A673 (cell line): ENCODE data around the gene NOS1AP.

ENCODE experiments used
- EZH2 ChIP-seq: fragments of 200-600 bp; sonication (generic); IDR thresholded peaks from 2 replicates; pipeline ENCODE4 v1.6.1; 2017; ENCODE audit warnings: borderline replicate concordance, low read depth, mild to moderate bottlenecking, mixed read lengths, antibody characterized with exemption, low read length; ENCODE audit not compliant: poor library complexity, severe bottlenecking
- TF ChIP-seq, protein P1 (sequence below): fragments of 300-800, 200-600 bp; sonication (generic); conservative IDR thresholded peaks from 2 replicates; pipeline ENCODE4 v1.5.1; 2017; ENCODE audit warnings: low read depth, mild to moderate bottlenecking, antibody characterized with exemption, low read length, moderate library complexity, mixed read lengths

DNA sequence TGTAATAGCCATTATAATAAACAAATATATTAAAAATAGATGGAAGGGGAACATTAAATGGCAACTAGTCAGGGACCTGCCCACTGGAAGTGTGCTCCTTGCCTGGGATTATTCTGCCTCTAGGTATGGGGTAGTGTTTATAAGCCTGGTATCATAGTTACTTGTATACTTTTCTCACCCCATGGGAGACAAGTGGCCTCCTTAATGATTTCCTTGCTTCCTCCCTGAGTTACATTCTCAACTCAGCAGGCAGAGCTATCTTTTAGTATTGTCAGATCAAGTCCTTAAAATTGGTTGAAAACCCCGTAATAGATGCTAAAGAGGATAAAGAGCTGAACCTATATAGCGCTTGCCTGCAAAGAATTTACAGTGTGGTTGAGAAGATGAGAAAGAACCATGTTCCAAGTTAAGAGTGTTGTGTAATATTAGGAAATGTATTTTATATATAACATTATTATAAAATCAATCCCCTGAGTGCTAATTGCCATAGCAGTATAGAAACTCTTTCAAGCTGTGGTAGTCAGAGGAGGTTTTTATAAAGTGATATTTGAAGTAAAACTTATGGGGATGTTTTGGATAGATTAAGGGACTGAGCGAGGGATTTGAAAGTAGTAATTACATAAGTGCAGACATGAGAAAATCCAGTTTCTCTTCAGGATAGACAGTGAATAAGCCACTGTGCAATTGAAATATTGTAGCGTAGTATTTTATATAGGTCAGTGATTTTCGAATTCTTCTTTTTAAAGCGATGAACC lies 200.7 kb downstream of the NOS1AP start:
- TF ChIP-seq EZH2 = no peak
- TF ChIP-seq, protein P1, sequence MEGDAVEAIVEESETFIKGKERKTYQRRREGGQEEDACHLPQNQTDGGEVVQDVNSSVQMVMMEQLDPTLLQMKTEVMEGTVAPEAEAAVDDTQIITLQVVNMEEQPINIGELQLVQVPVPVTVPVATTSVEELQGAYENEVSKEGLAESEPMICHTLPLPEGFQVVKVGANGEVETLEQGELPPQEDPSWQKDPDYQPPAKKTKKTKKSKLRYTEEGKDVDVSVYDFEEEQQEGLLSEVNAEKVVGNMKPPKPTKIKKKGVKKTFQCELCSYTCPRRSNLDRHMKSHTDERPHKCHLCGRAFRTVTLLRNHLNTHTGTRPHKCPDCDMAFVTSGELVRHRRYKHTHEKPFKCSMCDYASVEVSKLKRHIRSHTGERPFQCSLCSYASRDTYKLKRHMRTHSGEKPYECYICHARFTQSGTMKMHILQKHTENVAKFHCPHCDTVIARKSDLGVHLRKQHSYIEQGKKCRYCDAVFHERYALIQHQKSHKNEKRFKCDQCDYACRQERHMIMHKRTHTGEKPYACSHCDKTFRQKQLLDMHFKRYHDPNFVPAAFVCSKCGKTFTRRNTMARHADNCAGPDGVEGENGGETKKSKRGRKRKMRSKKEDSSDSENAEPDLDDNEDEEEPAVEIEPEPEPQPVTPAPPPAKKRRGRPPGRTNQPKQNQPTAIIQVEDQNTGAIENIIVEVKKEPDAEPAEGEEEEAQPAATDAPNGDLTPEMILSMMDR = no peak
